ENCODE data around the gene PAX8. TPM values are rescaled to one million over a fixed set of nuclear protein-coding genes. Genes with fewer than 3 reads are reported as not detected.

Gene PAX8
- total RNA-seq, 2 experiments from 2014 or later: 0.36 to 0.52 TPM

DNA sequence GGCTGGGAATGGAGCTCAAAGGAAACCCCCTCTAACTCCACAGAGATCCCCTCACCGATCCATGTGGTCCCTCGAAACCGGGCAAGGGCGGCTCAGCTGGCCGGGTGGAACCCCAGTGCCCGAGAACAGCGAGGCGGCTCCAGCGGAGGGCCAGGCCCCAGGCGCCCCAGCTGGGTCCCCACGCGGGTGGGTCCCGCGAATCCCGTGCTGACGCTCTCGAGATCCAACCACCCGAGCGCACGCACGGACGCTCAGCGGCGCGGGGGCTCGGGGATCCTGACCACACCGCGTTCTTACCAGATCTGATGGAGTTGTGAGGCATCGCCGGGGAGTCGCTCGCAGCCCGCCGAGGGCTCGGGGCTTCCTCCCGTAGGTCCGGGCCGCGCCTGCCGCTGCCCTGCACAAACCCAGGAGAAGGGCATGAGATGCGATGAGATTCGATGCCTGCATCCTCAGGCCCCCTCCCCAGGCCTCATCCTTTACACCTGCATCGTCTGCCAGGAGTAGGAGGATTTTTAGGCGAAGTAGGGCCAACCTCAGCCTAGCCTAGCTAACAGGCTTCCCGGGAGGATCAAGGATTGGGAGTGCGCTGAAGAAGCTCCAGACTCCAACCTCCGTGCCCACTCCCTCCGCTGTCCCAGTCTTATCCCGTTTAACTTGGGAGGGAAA lies 514 bp downstream of the PAX8 start:
- Mint-ChIP-seq H3K4me1 (ENCODE audit: low read depth) (peaks cover 31% of the 10 kb centered on the region), H3K27me3 (peaks cover 64% of the 10 kb centered on the region), H3K4me3 (no peak overlapping the region), H3K9me3 (no peaks in the 10 kb centered on the region), H3K36me3 (ENCODE audit: low read depth) (no peaks in the 10 kb centered on the region), H3K27ac (no peak overlapping the region)
- POLR2A ChIA-PET: interaction anchor here (2.2 kb wide), 1 partner anchor 27 kb away, joined by 8 read pairs; no protein-coding TSS in a partner anchor
- DNase-seq: no peak
- H3K9me3 ChIP-seq (ENCODE audit: control insufficient read depth in 1 of 2, insufficient read depth in 1 of 2, low read length in 2 of 2): peaks cover 0 to 21% of the 10 kb centered on the region in 2 experiments
- peaks cover 30% of the 10 kb centered on the region for H3K4me1 ChIP-seq (ENCODE audit: insufficient read depth, low read length)
- CTCF ChIA-PET: no interaction called here
- no peak for ATAC-seq (ENCODE audit: poor library complexity)
- H3K27me3 ChIP-seq (ENCODE audit: control insufficient read depth in 1 of 2, insufficient read depth in 2 of 2, low read length in 2 of 2): peaks cover 46 to 64% of the 10 kb centered on the region in 2 experiments
- no peaks in the 10 kb centered on the region for H3K36me3 ChIP-seq (ENCODE audit: insufficient read depth, low read length)
- H3K27ac ChIP-seq (ENCODE audit: low read depth in 1 of 2, low read length in 2 of 2): no peak overlapping the region
- no peak overlapping the region for H3K4me3 ChIP-seq (ENCODE audit: low read length)
- intact Hi-C loops (cut with DNase I, micrococcal nuclease): no loop called here
- no peak for TF ChIP-seq CTCF (IDR thresholded peaks at IDR 0.05)

GRCh38 chr2:113277474-113278072 lies 1.1 kb downstream of the PAX8 start:
- peaks cover 51 to 70% of the 10 kb centered on the region in 2 experiments for H3K27me3 ChIP-seq (ENCODE audit: control insufficient read depth in 1 of 2, insufficient read depth in 2 of 2, low read length in 2 of 2)
- peaks cover 0 to 21% of the 10 kb centered on the region in 2 experiments for H3K9me3 ChIP-seq (ENCODE audit: control insufficient read depth in 1 of 2, insufficient read depth in 1 of 2, low read length in 2 of 2)
- POLR2A ChIA-PET: interaction anchor here (2.2 kb wide), 1 partner anchor 26 kb away, joined by 8 read pairs; no protein-coding TSS in a partner anchor
- no peak for TF ChIP-seq CTCF (IDR thresholded peaks at IDR 0.05)
- H3K4me3 Mint-ChIP-seq: peak overlapping the region; percentile 49
- no peaks in the 10 kb centered on the region for H3K9me3 Mint-ChIP-seq
- no peaks in the 10 kb centered on the region for H3K36me3 Mint-ChIP-seq (ENCODE audit: low read depth)
- no peak for ATAC-seq (ENCODE audit: poor library complexity)
- H3K27me3 Mint-ChIP-seq: peaks cover 70% of the 10 kb centered on the region
- peaks cover 37% of the 10 kb centered on the region for H3K4me1 Mint-ChIP-seq (ENCODE audit: low read depth)
- intact Hi-C loops (cut with DNase I, micrococcal nuclease): no loop called here
- no peaks in the 10 kb centered on the region for H3K36me3 ChIP-seq (ENCODE audit: insufficient read depth, low read length)
- CTCF ChIA-PET: no interaction called here
- peaks cover 33% of the 10 kb centered on the region for H3K4me1 ChIP-seq (ENCODE audit: insufficient read depth, low read length)
- no peak overlapping the region for H3K27ac Mint-ChIP-seq
- DNase-seq: no peak
- no peak overlapping the region for H3K27ac ChIP-seq (ENCODE audit: low read depth in 1 of 2, low read length in 2 of 2)
- H3K4me3 ChIP-seq (ENCODE audit: low read length): no peak overlapping the region

- H3K27ac Mint-ChIP-seq: no peak overlapping the region
- H3K9me3 Mint-ChIP-seq: no peaks in the 10 kb centered on the region
- peaks cover 0 to 21% of the 10 kb centered on the region in 2 experiments for H3K9me3 ChIP-seq (ENCODE audit: control insufficient read depth in 1 of 2, insufficient read depth in 1 of 2, low read length in 2 of 2)
- H3K4me1 ChIP-seq (ENCODE audit: insufficient read depth, low read length): peaks cover 33% of the 10 kb centered on the region
- H3K27me3 Mint-ChIP-seq: peaks cover 77% of the 10 kb centered on the region
- peak overlapping the region; percentile 49 for H3K4me3 Mint-ChIP-seq
- peaks cover 54 to 77% of the 10 kb centered on the region in 2 experiments for H3K27me3 ChIP-seq (ENCODE audit: control insufficient read depth in 1 of 2, insufficient read depth in 2 of 2, low read length in 2 of 2)
- H3K27ac ChIP-seq (ENCODE audit: low read depth in 1 of 2, low read length in 2 of 2): no peak overlapping the region
- no peaks in the 10 kb centered on the region for H3K36me3 Mint-ChIP-seq (ENCODE audit: low read depth)
- CTCF ChIA-PET: interaction anchor here (1.6 kb wide), 1 partner anchor 113 kb away, joined by 4 read pairs; no protein-coding TSS in a partner anchor
- no peak for ATAC-seq (ENCODE audit: poor library complexity)
- no peaks in the 10 kb centered on the region for H3K36me3 ChIP-seq (ENCODE audit: insufficient read depth, low read length)
- no peak overlapping the region for H3K4me3 ChIP-seq (ENCODE audit: low read length)
- intact Hi-C loops (cut with DNase I, micrococcal nuclease): no loop called here
- POLR2A ChIA-PET: interaction anchor here (1.4 to 2.2 kb wide), 2 partner anchors 12 to 26 kb away, joined by 4 to 8 read pairs; no protein-coding TSS in a partner anchor
- peaks cover 40% of the 10 kb centered on the region for H3K4me1 Mint-ChIP-seq (ENCODE audit: low read depth)
- DNase-seq: no peak
- TF ChIP-seq CTCF (IDR thresholded peaks at IDR 0.05): no peak
Measured at GRCh38 chr2:113276761-113277425, 1.8 kb downstream of the PAX8 start.
